HG03432 (cell line): ENCODE measurements around the gene PNPLA5.
"Not testable (repeated sequence)": the region's sequence is repeated elsewhere in the genome, so short reads cannot be mapped to it uniquely, and the experiment has no call there.

ENCODE experiments used
- ATAC-seq: cut with Tn5 transposase; IDR thresholded peaks from one replicate; pipeline ENCODE4 v1.9.1; 2021; ENCODE audit warnings: mild to moderate bottlenecking, moderate library complexity; ENCODE audit not compliant: unreplicated experiment

The PNPLA5 gene

GRCh38 chr22:43881091-43882061, 10.4 kb downstream of the PNPLA5 start:
- ATAC-seq = no peak

DNA sequence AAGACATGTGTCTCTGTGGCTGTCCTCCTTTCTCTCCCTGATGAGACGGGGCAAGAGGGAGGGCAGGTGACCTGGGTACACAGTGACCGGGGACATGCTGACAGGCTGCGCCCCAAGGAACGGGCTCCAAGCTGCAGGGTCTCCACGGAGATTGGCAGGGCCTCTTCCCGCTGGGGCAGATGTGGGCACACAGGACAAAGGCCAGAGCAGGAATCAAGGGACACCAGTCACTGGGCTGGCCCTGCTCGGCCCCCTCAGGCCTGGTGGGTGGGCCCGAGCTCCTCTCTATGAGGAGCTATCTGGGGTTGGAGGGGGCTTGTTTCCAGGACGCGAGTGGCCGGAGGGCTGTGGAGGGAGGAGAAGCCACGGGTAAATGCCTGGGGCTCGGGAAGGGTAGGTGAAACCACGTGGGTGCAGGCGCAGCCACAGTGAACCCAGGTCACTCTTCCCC, 11.2 kb downstream of the PNPLA5 start:
- no peak for ATAC-seq

- ATAC-seq = no peak
Observed at GRCh38 chr22:43879901-43880540, 11.8 kb downstream of the PNPLA5 start.

DNA sequence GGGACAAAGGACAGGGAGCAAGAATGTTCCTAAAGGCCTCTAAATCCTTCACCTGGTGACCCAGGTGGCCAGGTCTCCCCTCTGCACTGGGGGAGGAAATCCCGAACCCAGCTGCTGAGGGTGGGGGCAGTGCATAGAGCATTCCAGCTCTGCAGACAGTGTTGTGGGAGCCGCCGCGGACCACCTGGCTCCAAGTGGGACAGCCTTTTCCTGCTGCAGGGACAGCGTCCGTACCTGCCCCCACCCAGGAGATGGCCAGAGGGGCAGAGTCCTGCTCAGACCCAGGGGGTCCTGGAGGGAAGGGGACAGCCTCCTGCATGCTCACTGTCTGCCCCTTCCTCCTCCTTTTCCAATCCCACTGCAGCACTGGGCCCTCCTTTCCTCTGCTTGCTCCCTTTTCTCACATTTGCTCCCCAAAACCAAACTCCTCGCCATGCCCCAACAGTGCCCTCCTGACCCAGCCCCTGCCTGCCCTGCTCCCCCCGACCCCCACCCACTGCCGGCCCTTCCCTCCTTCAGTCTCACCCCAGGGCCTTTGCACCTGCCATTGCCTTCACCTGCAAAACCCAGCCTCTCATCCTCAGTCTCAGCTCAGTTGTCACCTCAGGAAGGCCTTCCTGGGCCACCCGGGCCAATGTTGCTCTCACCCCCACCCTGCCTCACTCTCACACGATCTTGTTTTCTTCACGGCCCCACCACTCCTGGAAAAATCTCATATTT, 12.8 kb downstream of the PNPLA5 start:
- ATAC-seq = no peak

DNA sequence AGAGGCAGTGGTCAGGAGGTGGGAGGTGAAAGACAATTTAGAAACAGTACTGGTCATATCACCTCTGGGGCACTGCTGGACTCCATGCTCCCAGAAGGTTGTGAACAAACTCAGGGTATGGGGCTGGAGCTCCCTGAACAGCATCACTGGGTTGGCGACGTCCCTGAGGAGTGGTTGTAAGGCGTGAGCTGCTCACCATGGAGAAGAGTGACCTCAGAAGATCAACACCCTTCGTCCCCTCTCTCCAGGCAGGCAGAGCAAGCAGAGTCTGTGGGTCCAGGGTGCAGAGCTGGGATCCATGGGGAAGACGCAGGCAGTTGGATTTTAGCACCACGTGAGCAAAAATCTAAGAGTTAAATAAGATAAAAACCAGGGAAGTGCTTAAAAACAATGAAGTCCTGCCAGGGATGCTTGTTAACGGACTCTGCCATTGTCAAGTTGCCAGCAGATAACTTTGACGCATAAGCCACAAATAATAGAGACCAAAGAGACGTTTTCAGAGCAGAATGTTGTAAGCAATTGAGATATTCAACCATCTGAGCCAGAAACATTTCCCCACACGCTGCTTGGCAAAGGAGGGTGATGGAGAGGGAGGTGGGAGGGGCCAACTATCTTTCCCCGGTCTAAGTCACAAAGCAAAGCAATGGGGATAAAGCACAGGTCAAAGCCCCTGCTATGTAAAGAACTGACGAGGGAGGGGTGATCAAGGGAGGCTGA, 13.6 kb downstream of the PNPLA5 start:
- ATAC-seq = no peak

DNA sequence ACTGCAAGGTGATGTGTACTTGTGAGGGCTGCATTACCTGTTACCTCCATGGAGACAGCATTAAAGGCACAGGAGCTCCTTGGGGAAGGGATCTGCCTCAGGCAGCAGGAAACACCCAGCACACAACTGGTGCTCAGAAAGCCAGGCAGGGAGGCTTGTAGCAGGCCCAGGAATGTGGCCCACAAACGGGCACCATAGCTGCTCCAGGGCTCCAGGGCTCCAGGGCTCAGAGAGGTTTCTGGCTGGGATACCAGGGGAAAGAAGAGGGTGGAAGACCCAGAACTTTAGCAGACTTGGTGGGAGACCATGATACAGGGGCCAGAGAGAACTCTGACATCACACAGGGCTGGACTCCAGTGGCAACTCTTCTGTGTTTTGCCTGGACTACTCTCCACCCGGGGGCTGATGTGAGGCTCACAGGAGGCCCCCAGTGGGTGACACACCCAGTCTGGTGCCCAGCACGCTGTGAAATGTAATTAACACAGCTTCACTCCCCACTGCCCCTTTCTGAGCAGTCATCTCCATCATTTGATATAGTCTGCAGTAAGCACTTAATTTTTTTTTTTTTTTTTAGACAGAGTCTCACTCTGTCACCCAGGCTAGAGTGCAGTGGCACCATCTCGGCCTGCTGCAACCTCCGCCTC, 14.8 kb downstream of the PNPLA5 start:
- no peak for ATAC-seq

GRCh38 chr22:43869799-43870198, 22.0 kb downstream of the PNPLA5 start:
- no peak for ATAC-seq

- not testable (repeated sequence) for ATAC-seq
Observed at GRCh38 chr22:43869001-43869400, 22.8 kb downstream of the PNPLA5 start.

GRCh38 chr22:43867839-43868635, 23.8 kb downstream of the PNPLA5 start:
- ATAC-seq = no peak

DNA sequence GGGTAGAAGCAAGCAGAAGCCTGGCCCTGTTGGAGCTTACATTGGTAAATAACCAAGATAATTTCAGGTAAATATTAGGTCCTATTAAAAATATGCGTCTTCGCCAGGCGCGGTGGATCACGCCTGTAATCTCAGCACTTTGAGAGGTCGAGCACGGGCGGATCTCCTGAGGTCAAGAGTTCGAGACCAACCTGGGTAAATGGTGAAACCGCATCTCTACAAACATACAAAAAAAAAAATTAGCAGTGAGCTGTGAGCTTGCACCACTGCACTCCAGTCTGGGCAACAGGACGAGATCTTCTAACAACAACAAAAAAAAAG, 29.0 kb downstream of the PNPLA5 start:
- ATAC-seq = no peak

DNA sequence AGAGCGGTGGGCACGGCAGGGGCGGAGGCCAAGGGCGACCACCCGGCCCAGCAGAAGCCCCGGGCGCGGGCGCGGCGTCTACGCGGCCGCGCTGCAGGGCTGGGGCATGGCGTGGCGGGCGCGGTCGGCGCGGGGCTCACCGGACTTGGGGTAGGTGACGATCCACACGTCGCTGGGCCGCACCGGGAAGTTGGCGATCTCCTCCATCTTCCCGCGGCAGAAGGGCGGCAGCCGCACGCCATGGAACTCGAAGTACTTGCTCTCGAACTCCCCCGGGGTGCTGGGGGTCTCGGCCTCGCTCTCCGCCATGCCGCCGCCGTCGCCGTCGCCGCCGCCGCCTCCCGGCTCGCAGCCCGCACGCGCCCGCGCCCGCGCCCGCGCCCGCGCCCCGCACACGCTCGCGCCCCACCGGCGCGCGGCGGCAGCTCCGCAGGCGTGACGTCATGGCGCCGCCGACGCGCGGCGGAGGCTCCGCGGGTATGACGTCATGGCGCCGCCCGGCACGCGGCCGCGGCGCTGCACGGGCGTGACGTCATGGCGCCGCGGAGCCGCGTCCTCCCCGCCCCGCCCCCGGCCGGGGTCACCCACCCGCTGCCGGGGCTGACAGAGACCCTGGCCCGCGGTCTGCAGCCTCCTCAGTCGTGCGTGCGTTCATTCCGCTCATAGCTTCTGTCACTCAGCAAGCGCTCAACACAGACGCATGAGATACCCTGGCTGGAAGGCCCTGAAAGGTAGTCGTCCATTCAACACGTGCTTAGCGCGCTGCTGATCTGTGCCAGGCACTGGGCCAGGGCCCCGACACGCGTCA, 29.5 kb downstream of the PNPLA5 start, which contains the start of gene SULT4A1:
Gene SULT4A1, minus strand, starts transcription at position 440 of the 808 bp plus-strand sequence. Its CDS starts 131 bp downstream, at position 309.
- ATAC-seq = no peak

DNA sequence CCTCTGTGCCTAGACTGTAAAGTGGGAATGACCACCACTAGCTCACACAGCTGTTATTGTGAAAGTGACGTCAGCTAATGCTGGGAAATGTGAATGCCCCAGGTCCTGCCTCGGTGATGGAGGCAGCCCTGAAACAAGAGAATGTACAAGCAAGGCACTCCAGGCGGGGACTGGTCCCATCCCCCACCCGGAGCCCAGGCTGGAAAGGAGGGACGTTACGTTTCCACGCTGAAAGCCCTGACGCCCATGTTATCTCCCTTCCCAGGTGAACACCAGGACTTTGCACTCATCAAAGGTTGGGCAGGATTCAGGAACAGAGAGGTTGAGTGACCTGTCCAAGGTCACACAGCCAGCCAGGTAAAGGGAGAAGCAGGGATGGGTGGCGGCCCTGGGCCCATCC, 30.3 kb downstream of the PNPLA5 start:
- no peak for ATAC-seq

DNA sequence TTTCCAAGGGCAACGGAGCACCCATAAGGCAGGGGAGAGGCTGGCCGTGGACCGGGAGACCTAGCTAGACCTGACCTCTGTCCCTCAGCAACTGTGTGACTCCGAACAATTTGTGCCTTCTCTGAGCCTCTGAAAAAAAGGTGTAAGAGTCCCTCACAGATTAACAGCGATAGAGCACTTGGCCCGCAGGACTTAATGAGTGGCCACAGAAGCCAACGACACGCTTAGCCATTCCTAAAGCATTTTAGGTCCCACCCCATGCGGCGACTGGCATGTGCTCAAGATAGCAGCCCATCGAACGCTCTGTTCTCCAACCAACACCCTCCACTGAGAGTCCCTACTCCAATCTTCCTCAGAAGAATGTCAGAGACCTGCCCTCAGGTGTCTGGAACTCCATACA, 31.0 kb downstream of the PNPLA5 start:
- ATAC-seq = no peak

GRCh38 chr22:43860126-43860525, 31.7 kb downstream of the PNPLA5 start:
- no peak for ATAC-seq

DNA sequence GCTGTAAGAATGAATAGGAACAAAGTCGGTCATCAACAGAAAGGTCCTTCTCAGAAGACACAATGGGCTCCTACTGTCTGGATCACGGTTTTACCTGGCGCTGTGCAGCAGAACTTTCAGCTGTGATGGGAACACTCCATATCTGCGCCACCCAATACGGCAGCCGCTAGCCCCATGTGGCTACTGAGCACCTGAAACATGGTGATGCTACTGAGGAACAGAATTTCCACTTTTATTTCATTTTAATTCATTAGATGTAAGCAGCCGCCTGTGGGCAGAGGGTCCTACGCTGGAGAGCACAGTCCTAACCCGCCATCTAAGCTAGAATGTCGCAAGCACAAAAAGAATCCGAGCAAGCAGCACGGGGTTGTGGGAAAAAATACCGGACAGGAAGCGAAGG, 32.2 kb downstream of the PNPLA5 start:
- ATAC-seq = no peak

DNA sequence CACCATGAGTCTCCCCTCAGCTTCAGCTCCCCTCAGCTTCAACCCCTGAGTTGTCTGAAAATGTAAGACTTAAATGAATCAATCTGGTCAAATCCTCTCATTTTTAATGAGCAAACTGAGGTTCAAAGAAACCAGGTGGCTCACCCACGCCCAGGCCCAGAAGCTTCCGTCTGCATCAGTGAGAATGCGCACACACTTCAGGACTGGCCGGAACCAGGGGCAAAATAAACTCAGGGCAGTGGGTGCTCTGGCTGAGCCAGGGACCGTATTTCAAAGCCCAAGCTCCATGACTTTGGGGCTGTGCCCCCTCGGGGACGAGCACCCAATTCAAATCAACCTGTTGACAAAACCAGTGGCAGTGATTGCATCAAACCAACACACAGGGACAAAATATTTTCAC, 32.6 kb downstream of the PNPLA5 start:
- no peak for ATAC-seq

DNA sequence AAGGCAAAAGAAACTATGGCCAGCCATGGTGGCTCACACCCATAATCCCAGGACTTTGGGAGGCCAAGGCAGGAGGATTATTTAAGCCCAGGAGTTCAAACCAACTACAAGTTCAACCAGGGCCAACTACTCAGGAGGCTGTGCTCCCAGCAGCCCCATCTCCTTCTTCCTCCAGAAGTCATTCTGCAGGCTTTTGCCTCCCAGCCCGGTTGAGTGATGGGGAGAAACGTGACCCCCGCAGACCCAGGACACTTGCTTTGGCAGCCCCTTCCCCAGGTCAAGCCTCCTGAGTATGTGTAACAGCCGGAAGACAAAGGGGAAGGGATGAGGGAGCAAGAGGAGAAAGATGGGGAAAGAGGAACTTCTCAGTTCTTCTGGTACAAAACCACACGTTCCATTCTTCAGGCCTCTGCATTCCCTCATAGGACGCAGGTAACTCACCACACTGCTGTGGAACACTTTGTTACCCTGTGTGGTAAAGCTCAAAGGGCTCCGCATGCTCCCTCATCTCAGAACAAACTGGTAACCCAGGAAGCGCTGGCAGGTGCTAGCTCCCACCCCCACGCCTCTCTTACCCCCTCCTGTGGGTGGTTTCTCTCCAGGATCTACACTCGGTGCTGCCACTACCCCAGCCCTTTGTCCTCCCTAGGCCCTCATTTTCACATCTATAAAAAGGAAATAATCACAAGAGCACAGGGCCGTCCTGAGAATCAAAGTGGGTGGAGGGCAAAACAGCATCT, 33.5 kb downstream of the PNPLA5 start:
- ATAC-seq = no peak

DNA sequence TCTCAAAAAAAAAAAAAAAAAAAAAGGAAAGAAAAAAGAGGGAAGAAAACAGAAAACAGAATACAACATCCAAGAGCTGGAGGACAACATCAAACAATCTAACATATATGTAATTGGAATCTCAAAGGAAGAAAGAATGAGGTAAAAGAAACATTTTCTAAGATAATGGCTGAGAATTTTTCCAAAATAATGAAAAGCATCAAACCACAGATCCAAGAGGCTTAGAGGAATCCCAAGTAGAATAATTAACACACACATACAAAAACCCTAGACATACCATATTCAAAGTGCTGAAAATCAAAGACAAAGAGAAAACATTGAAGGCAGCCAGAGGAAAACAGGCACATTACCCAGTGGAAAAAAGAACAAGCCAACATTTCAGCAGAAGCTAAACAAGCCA, 34.4 kb downstream of the PNPLA5 start:
- no peak for ATAC-seq
